ENCODE measurements around the gene PEX14.
"Not testable (repeated sequence)": the region's sequence is repeated elsewhere in the genome, so short reads cannot be mapped to it uniquely, and the experiment has no call there.

PEX14 gene

GRCh38 chr1:10495952-10496351 is 21.2 kb downstream of the PEX14 start:
- no peak for DNase-seq

GRCh38 chr1:10497109-10497508 is 22.4 kb downstream of the PEX14 start:
- no peak for DNase-seq

- DNase-seq: no peak
These were observed 23.5 kb downstream of the PEX14 start for GRCh38 chr1:10498231-10498630.

- DNase-seq: no peak
These were observed 27.5 kb downstream of the PEX14 start for GRCh38 chr1:10502206-10502605.

- no peak for DNase-seq
These were observed 29.5 kb downstream of the PEX14 start for GRCh38 chr1:10504249-10504648.

GRCh38 chr1:10506046-10506676 is 31.4 kb downstream of the PEX14 start:
- not testable (repeated sequence) for DNase-seq

GRCh38 chr1:10506677-10507047 is 31.9 kb downstream of the PEX14 start:
- DNase-seq: no peak

- peak; percentile 66 to 82 for DNase-seq
These were observed 32.5 kb downstream of the PEX14 start for GRCh38 chr1:10507111-10507879.

GRCh38 chr1:10508511-10508951 is 33.8 kb downstream of the PEX14 start:
- DNase-seq: peak; percentile 12 to 67

GRCh38 chr1:10509809-10510509 is 35.2 kb downstream of the PEX14 start:
- DNase-seq: no peak

GRCh38 chr1:10510520-10511493 is 36.1 kb downstream of the PEX14 start:
- no peak for DNase-seq

- no peak for DNase-seq
These were observed 36.7 kb downstream of the PEX14 start for GRCh38 chr1:10511494-10511885.

GRCh38 chr1:10513199-10513598 is 38.4 kb downstream of the PEX14 start:
- no peak for DNase-seq

GRCh38 chr1:10514490-10515235 is 39.9 kb downstream of the PEX14 start:
- peak; percentile 20 to 67 for DNase-seq

GRCh38 chr1:10515301-10515975 is 40.7 kb downstream of the PEX14 start:
- DNase-seq: no peak

- no peak for DNase-seq
These were observed 41.4 kb downstream of the PEX14 start for GRCh38 chr1:10515976-10516750.

GRCh38 chr1:10516925-10517676 is 42.4 kb downstream of the PEX14 start:
- peak in 1 of 2 experiments; percentile 42 for DNase-seq

- no peak for DNase-seq
These were observed 42.9 kb downstream of the PEX14 start for GRCh38 chr1:10517677-10517982.

- DNase-seq: peak; percentile 25 to 48
These were observed 44.3 kb downstream of the PEX14 start for GRCh38 chr1:10519016-10519417.

- no peak for DNase-seq
These were observed 45.7 kb downstream of the PEX14 start for GRCh38 chr1:10520497-10520896.
